Fibroblast of pulmonary artery (primary cell): ENCODE measurements around the gene MCM9.

ENCODE experiments used
- DNase-seq: peaks from one replicate; pipeline ENCODE4 v3.0.0-alpha.2; 2010; ENCODE audit warnings: low read depth
- H3K4me3 ChIP-seq: replicated peaks from 2 replicates; pipeline ENCODE4 v1.5.1; 2011; ENCODE audit warnings: low read depth, mild to moderate bottlenecking, control low read depth, low read length, moderate library complexity
- CTCF ChIP-seq: IDR thresholded peaks from 2 replicates; pipeline ENCODE4 v1.5.1; 2011; ENCODE audit warnings: mild to moderate bottlenecking, control low read depth, low read length, inconsistent platforms; ENCODE audit errors: missing control alignments

MCM9 gene

DNA sequence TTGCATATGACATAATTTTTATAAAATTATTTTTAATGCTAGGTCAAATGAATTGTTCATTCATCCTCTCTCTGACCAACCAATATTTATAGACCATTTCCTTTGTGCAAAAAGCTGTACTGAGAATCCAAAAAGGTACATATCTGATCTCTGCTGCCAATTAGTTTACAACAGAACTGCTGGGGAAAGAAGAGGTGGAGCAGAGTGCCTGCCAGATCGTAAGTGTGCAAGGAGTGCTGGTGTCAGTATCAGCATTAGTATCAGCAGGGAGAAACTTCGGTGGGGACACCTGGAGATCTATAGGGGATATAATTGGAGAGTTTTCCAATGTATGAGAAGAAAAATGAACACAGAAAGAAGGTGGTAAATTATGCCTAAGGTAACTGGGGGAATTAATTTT is 104.3 kb downstream of the MCM9 start:
- H3K4me3 ChIP-seq, result no peak overlapping the region
- no peak for TF ChIP-seq CTCF
- no peak for DNase-seq

DNA sequence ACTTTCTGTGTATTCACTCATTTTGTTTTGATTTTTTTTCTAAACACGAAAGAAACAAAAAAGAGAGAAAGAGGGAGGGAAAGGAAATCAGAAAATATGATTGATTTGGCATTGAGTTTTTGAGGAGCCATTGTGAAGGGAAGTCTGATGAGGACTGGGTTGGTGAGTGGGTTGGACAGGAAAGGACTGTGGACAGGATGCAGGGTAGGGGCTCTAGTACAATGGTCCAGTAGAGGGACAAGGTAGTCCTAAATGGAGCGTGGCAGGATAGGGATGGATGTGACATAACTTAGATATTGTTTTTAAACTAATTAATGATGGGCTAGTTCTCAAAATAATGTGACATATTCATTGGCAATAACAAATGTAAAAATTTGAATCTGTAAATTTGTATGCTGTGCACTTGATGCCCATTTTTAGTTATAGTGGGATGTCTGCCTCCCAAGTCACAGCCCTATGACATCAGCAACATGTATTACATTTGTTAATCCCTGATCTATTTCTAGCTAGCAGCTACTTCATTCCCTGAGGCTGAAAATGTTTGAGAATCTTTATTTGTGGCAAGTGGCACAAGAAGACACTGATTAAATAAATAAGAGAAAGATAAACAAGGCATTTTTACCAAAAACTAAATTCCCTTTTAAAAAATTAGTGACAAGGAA is 105.0 kb downstream of the MCM9 start:
- no peak overlapping the region for H3K4me3 ChIP-seq
- no peak for TF ChIP-seq CTCF
- no peak for DNase-seq

DNA sequence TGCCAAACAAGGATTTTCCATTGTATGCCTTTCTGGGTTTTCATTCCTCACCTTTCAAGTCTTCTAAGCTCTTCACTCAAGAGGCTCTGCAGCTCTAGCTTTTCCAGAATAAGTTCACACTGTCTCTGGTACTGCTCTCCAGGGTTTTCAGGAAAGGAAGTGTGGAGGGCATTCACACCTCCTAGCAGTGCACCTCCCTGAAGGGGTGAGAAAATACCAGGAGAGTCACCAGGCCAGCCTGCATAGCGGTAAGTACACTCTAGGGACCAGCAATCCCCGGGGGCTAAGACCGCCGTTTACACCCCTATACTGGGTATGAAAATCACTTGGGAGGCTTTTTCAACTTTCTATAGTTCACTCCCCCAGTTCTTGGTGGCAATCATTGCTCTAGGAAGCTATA is 108.9 kb downstream of the MCM9 start:
- DNase-seq, result no peak
- TF ChIP-seq CTCF, result no peak
- H3K4me3 ChIP-seq, result no peak overlapping the region

DNA sequence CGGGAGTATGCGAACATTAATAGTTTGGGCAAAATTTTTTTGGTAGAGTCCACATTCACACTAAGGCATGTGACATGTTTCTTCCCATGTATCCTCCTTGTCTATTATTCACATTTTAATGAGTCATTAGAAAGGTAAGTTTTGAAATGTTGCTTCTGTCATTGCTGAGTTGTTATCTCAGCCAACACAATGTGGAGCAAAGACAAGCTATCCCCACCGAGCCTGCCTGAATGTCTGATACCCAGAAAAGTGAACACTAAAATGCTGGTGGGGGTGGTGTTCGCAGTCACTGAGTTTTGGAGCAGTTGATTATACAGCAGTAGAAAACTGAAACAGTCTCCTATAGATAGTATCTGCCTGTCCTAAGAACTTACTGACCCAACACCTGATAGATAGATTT is 109.3 kb downstream of the MCM9 start:
- no peak for DNase-seq
- TF ChIP-seq CTCF, result no peak
- H3K4me3 ChIP-seq, result no peak overlapping the region

DNA sequence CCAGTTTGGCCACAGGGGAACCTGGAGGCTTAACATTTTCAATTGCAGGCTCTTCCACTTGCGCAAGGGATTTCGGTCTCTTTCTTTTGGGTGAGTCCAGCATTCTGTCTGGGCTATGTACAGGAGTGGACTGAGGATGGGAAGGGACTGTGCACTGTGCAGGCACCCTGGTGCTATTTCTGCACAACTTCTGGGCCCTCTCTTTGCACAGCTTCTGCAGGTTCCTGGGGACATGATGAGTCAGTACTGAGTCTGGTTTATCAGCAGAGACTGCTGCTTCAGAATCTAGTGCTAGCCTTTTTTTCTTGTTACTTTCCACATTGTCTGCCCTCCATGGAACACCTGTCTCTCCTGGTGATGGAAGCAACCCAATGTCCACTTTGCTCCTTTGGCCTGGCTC is 119.5 kb downstream of the MCM9 start:
- DNase-seq, result no peak
- no peak overlapping the region for H3K4me3 ChIP-seq
- TF ChIP-seq CTCF, result no peak

GRCh38 chr6:118813775-118814174 is 121.2 kb downstream of the MCM9 start:
- H3K4me3 ChIP-seq, result no peak overlapping the region
- DNase-seq, result peak; percentile 34
- TF ChIP-seq CTCF, result no peak

DNA sequence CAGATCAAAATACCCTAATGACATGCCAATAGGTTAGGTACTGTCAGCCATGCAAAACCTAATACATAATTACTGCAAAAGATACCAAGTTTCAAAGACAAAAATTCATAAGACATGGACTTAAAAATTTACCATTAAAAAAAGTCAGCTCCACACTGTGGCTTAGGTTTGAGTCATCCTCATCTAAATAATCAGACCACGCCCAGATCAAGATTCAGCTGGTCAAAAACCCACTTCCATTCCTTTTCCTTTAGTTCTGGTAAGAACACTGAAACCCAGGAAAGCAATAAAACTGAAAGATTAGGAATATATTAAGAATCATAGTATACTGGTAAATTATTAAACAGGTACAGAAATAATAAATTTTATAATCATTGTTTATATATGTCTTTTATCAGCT is 122.0 kb downstream of the MCM9 start:
- H3K4me3 ChIP-seq, result no peak overlapping the region
- DNase-seq, result no peak
- TF ChIP-seq CTCF, result no peak
